CD4-positive, CD25-positive, alpha-beta regulatory T cell (primary cell): ENCODE data around the gene SETBP1. TPM values are rescaled to one million over a fixed set of nuclear protein-coding genes. Genes with fewer than 3 reads are reported as not detected.

Source experiments
- ATAC-seq, 2 donors: fragments of 150-1000 bp; cut with Tn5 transposase; one replicate each; pipeline ENCODE4 v1.10.0; 2021; ENCODE audit warnings: low read depth in 2 of 2, moderate number of reproducible peaks in 2 of 2, moderate library complexity in 1 of 2
- DNase-seq, 3 donors: peaks; one replicate each; pipeline versions ENCODE4 v3.0.0 to v3.0.0-alpha.2; 2012 to 2022; ENCODE audit warnings: mixed read lengths in 1 of 3
- H3K27ac ChIP-seq: one replicate; pipeline ENCODE4 v1.7.0; 2013; ENCODE audit warnings: mild to moderate bottlenecking, low read length; ENCODE audit not compliant: insufficient read depth, poor library complexity, severe bottlenecking
- H3K27me3 ChIP-seq: one replicate; pipeline ENCODE4 v1.7.0; 2013; ENCODE audit warnings: low read length; ENCODE audit not compliant: control insufficient read depth, insufficient read depth
- H3K36me3 ChIP-seq: one replicate; pipeline ENCODE4 v1.7.0; 2013; ENCODE audit warnings: mild to moderate bottlenecking, low read length, moderate library complexity; ENCODE audit not compliant: control insufficient read depth, insufficient read depth
- H3K4me1 ChIP-seq: 2 replicates; pipeline ENCODE4 v1.7.0; 2013; ENCODE audit warnings: mild to moderate bottlenecking, low read length; ENCODE audit not compliant: insufficient read depth, control insufficient read depth, poor library complexity, severe bottlenecking
- H3K4me3 ChIP-seq: one replicate; pipeline ENCODE4 v1.7.0; 2013; ENCODE audit warnings: low read depth, mild to moderate bottlenecking, low read length, moderate library complexity
- H3K9me3 ChIP-seq, 2 experiments: 1 replicate in 1 of 2; 2 replicates in 1 of 2; pipeline ENCODE4 v1.7.0; 2013; ENCODE audit warnings: low read length in 2 of 2, mild to moderate bottlenecking in 1 of 2, moderate library complexity in 1 of 2; ENCODE audit not compliant: control insufficient read depth in 2 of 2
- H3K27ac Mint-ChIP-seq, 3 donors: one replicate each; pipeline ENCODE4 v1.8.0; 2020 to 2022; ENCODE audit warnings: mild to moderate bottlenecking in 3 of 3, mixed read lengths in 3 of 3, moderate library complexity in 2 of 3
- H3K27me3 Mint-ChIP-seq: one replicate; pipeline ENCODE4 v1.8.0; 2022; ENCODE audit warnings: mild to moderate bottlenecking, mixed read lengths
- H3K36me3 Mint-ChIP-seq: one replicate; pipeline ENCODE4 v1.8.0; 2020; ENCODE audit warnings: mixed read lengths
- H3K4me1 Mint-ChIP-seq, 4 donors: one replicate each; pipeline ENCODE4 v1.8.0; 2020 to 2022; ENCODE audit warnings: mixed read lengths in 4 of 4, mild to moderate bottlenecking in 1 of 4
- H3K4me3 Mint-ChIP-seq, 4 donors: one replicate each; pipeline ENCODE4 v1.8.0; 2020 to 2022; ENCODE audit warnings: mild to moderate bottlenecking in 4 of 4, mixed read lengths in 4 of 4, moderate library complexity in 3 of 4
- H3K9me3 Mint-ChIP-seq, 7 donors: one replicate each; pipeline ENCODE4 v1.8.0; 2020 to 2022; ENCODE audit warnings: mixed read lengths in 7 of 7, mild to moderate bottlenecking in 3 of 7, moderate library complexity in 2 of 7
- polyA plus RNA-seq, 4 donors: library from polyadenylated mRNA; unstranded; fragments of 300-500 nt; fragmentation: Illumina TruSeq; gene quantifications; one replicate each; pipeline ENCODE4 v1.2.3, GENCODE V29; 2021
- total RNA-seq: library from RNA; stranded (reverse); gene quantifications from one replicate; pipeline ENCODE4 v1.2.3, GENCODE V29; 2022

SETBP1 gene
- total and polyA plus RNA-seq, 5 donors from 2014 or later, result 0.32 to 1.6 (median 0.38) TPM; not detected in 2

- H3K4me3 Mint-ChIP-seq, result peak overlapping the region in 1 of 4 donors; percentile 68
- no peak overlapping the region for H3K27ac ChIP-seq
Measured at GRCh38 chr18:44709307-44710126, 28.8 kb downstream of the SETBP1 start.

GRCh38 chr18:44710931-44711330, 30.2 kb downstream of the SETBP1 start:
- Mint-ChIP-seq H3K36me3 (no peaks in the 10 kb centered on the region), H3K27me3 (peaks cover 14% of the 10 kb centered on the region), H3K4me1 (peaks cover 5 to 14% (median 9%) of the 10 kb centered on the region in 4 donors), H3K27ac (no peak overlapping the region), H3K9me3 (peaks cover 0 to 4% (median 0%) of the 10 kb centered on the region in 7 donors), H3K4me3 (no peak overlapping the region)
- Histone ChIP-seq H3K27me3 (no peaks in the 10 kb centered on the region), H3K4me1 (no peaks in the 10 kb centered on the region), H3K9me3 (no peaks in the 10 kb centered on the region), H3K4me3 (no peak overlapping the region), H3K36me3 (no peaks in the 10 kb centered on the region), H3K27ac (no peak overlapping the region)
- no peak for ATAC-seq
- no peak for DNase-seq

More at GRCh38 chr18:44709307-44710126, 28.8 kb downstream of the SETBP1 start:
- H3K27me3 ChIP-seq, result no peaks in the 10 kb centered on the region
- peaks cover 0 to 2% (median 0%) of the 10 kb centered on the region in 7 donors for H3K9me3 Mint-ChIP-seq
- no peaks in the 10 kb centered on the region for H3K9me3 ChIP-seq
- H3K4me3 ChIP-seq, result no peak overlapping the region
- H3K36me3 Mint-ChIP-seq, result no peaks in the 10 kb centered on the region
- H3K36me3 ChIP-seq, result no peaks in the 10 kb centered on the region
- no peak for ATAC-seq
- H3K27ac Mint-ChIP-seq, result peak overlapping the region in 1 of 3 donors; percentile 74
- no peaks in the 10 kb centered on the region for H3K4me1 ChIP-seq
- peaks cover 5 to 14% (median 9%) of the 10 kb centered on the region in 4 donors for H3K4me1 Mint-ChIP-seq
- H3K27me3 Mint-ChIP-seq, result peaks cover 14% of the 10 kb centered on the region
- peak in 1 of 3 donors; percentile 20 for DNase-seq

- no peak overlapping the region for H3K4me3 ChIP-seq
- H3K4me1 ChIP-seq, result no peaks in the 10 kb centered on the region
- no peaks in the 10 kb centered on the region for H3K27me3 ChIP-seq
- H3K9me3 Mint-ChIP-seq, result peaks cover 0 to 5% (median 0%) of the 10 kb centered on the region in 7 donors
- H3K27me3 Mint-ChIP-seq, result peaks cover 14% of the 10 kb centered on the region
- H3K36me3 Mint-ChIP-seq, result no peaks in the 10 kb centered on the region
- H3K27ac ChIP-seq, result no peak overlapping the region
- H3K36me3 ChIP-seq, result no peaks in the 10 kb centered on the region
- DNase-seq (no peak), ATAC-seq (no peak)
- H3K27ac Mint-ChIP-seq, result no peak overlapping the region
- H3K9me3 ChIP-seq, result no peaks in the 10 kb centered on the region
- H3K4me1 Mint-ChIP-seq, result peaks cover 5 to 16% (median 10%) of the 10 kb centered on the region in 4 donors
- H3K4me3 Mint-ChIP-seq, result no peak overlapping the region
Measured at GRCh38 chr18:44712025-44712424, 31.3 kb downstream of the SETBP1 start.

GRCh38 chr18:44713435-44713834, 32.7 kb downstream of the SETBP1 start:
- Histone ChIP-seq H3K4me1 (no peaks in the 10 kb centered on the region), H3K9me3 (no peaks in the 10 kb centered on the region), H3K27ac (no peak overlapping the region), H3K4me3 (no peak overlapping the region), H3K36me3 (no peaks in the 10 kb centered on the region), H3K27me3 (no peaks in the 10 kb centered on the region)
- Mint-ChIP-seq H3K36me3 (no peaks in the 10 kb centered on the region), H3K9me3 (peaks cover 0 to 5% (median 0%) of the 10 kb centered on the region in 7 donors), H3K4me3 (no peak overlapping the region), H3K27me3 (peaks cover 4% of the 10 kb centered on the region), H3K4me1 (peaks cover 6 to 24% (median 13%) of the 10 kb centered on the region in 4 donors), H3K27ac (no peak overlapping the region)
- ATAC-seq (no peak), DNase-seq (no peak)

- Mint-ChIP-seq H3K27me3 (peaks cover 4% of the 10 kb centered on the region), H3K9me3 (peaks cover 0 to 3% (median 0%) of the 10 kb centered on the region in 7 donors), H3K4me1 (peaks cover 6 to 24% (median 16%) of the 10 kb centered on the region in 4 donors), H3K27ac (no peak overlapping the region), H3K36me3 (no peaks in the 10 kb centered on the region), H3K4me3 (no peak overlapping the region)
- no peaks in the 10 kb centered on the region for H3K4me1 ChIP-seq
- H3K27me3 ChIP-seq, result no peaks in the 10 kb centered on the region
- H3K36me3 ChIP-seq, result no peaks in the 10 kb centered on the region
- no peak overlapping the region for H3K27ac ChIP-seq
- DNase-seq, result no peak
- no peaks in the 10 kb centered on the region for H3K9me3 ChIP-seq
- ATAC-seq, result no peak
- H3K4me3 ChIP-seq, result no peak overlapping the region
Measured at GRCh38 chr18:44714376-44714775, 33.7 kb downstream of the SETBP1 start.

GRCh38 chr18:44715245-44715644, 34.6 kb downstream of the SETBP1 start:
- no peak overlapping the region for H3K27ac Mint-ChIP-seq
- peaks cover 2 to 16% (median 10%) of the 10 kb centered on the region in 4 donors for H3K4me1 Mint-ChIP-seq
- DNase-seq, result no peak
- no peaks in the 10 kb centered on the region for H3K4me1 ChIP-seq
- H3K4me3 ChIP-seq, result no peak overlapping the region
- H3K27me3 ChIP-seq, result no peaks in the 10 kb centered on the region
- no peak overlapping the region for H3K27ac ChIP-seq
- no peaks in the 10 kb centered on the region for H3K36me3 ChIP-seq
- H3K27me3 Mint-ChIP-seq, result peaks cover 4% of the 10 kb centered on the region
- no peak for ATAC-seq
- peaks cover 0 to 3% (median 0%) of the 10 kb centered on the region in 7 donors for H3K9me3 Mint-ChIP-seq
- H3K9me3 ChIP-seq, result no peaks in the 10 kb centered on the region
- H3K4me3 Mint-ChIP-seq, result no peak overlapping the region
- H3K36me3 Mint-ChIP-seq, result no peaks in the 10 kb centered on the region

- Mint-ChIP-seq H3K4me1 (peaks cover 0 to 16% (median 10%) of the 10 kb centered on the region in 4 donors), H3K4me3 (no peak overlapping the region), H3K9me3 (peaks cover 0 to 3% (median 0%) of the 10 kb centered on the region in 7 donors), H3K27ac (no peak overlapping the region), H3K36me3 (no peaks in the 10 kb centered on the region), H3K27me3 (no peaks in the 10 kb centered on the region)
- Histone ChIP-seq H3K4me1 (no peaks in the 10 kb centered on the region), H3K27ac (no peak overlapping the region), H3K27me3 (no peaks in the 10 kb centered on the region), H3K9me3 (no peaks in the 10 kb centered on the region), H3K4me3 (no peak overlapping the region), H3K36me3 (no peaks in the 10 kb centered on the region)
- ATAC-seq, result no peak
- DNase-seq, result no peak
Measured at GRCh38 chr18:44715842-44716241, 35.2 kb downstream of the SETBP1 start.
